HepG2 (cell line): ENCODE data around the gene UNG. TPM values are rescaled to one million over a fixed set of nuclear protein-coding genes. Genes with fewer than 3 reads are reported as not detected.
A peak's percentile ranks its signal among the peaks of the same experiment; 100 is the strongest.

Experiments used
- CHCHD3 ChIP-seq: sonication (generic); formaldehyde crosslinking; IDR thresholded peaks from 2 replicates; pipeline ENCODE4 v1.8.0; 2022; ENCODE audit warnings: mild to moderate bottlenecking, missing genetic modification reagents, moderate library complexity
- CREB1 ChIP-seq, 2 experiments: fragments of 450-650 bp in 1 of 2; IDR thresholded peaks; 2 replicates each; pipeline ENCODE4 v1.6.1; 2016 to 2017; ENCODE audit warnings: control low read depth in 1 of 2, mild to moderate bottlenecking in 1 of 2, missing compliant biosample characterization in 1 of 2, missing genetic modification characterization in 1 of 2
- FLYWCH1 ChIP-seq: sonication (generic); formaldehyde crosslinking; IDR thresholded peaks from 2 replicates; pipeline ENCODE4 v1.8.1; 2023; ENCODE audit warnings: mild to moderate bottlenecking, missing genetic modification reagents
- FOXA3 ChIP-seq: IDR thresholded peaks from 2 replicates; pipeline ENCODE4 v1.6.1; 2016; ENCODE audit warnings: missing genetic modification reagents, missing compliant biosample characterization
- GTF3A ChIP-seq: sonication (generic); formaldehyde crosslinking; conservative IDR thresholded peaks from 2 replicates; pipeline ENCODE4 v1.4.0; 2020; ENCODE audit warnings: mild to moderate bottlenecking, missing genetic modification reagents
- MEIS1 ChIP-seq: sonication (generic); formaldehyde crosslinking; IDR thresholded peaks from 2 replicates; pipeline ENCODE4 v1.9.0; 2021; ENCODE audit warnings: mild to moderate bottlenecking, missing genetic modification reagents, moderate library complexity, borderline replicate concordance
- RXRA ChIP-seq: sonication (generic); formaldehyde crosslinking; IDR thresholded peaks from 2 replicates; pipeline ENCODE4 v1.5.1; 2020; ENCODE audit warnings: missing genetic modification reagents
- ZNF335 ChIP-seq: sonication (generic); formaldehyde crosslinking; IDR thresholded peaks from 2 replicates; pipeline ENCODE4 v1.4.0; 2020; ENCODE audit warnings: missing genetic modification reagents
- ZNF382 ChIP-seq: sonication (generic); formaldehyde crosslinking; IDR thresholded peaks from 2 replicates; pipeline ENCODE4 v1.5.0; 2020; ENCODE audit warnings: missing genetic modification reagents, mild to moderate bottlenecking, borderline replicate concordance
- ZNF383 ChIP-seq: sonication (generic); formaldehyde crosslinking; IDR thresholded peaks from 2 replicates; pipeline ENCODE4 v1.4.0; 2020; ENCODE audit warnings: missing genetic modification reagents, mild to moderate bottlenecking, borderline replicate concordance
- ZNF546 ChIP-seq: sonication (generic); formaldehyde crosslinking; conservative IDR thresholded peaks from 2 replicates; pipeline ENCODE4 v1.8.1; 2023; ENCODE audit warnings: mild to moderate bottlenecking, missing genetic modification reagents
- ZNF556 ChIP-seq: sonication (generic); formaldehyde crosslinking; IDR thresholded peaks from 2 replicates; pipeline ENCODE4 v1.4.0; 2020; ENCODE audit warnings: mild to moderate bottlenecking, missing genetic modification reagents, borderline replicate concordance
- polyA plus RNA-seq, 8 experiments: library from polyadenylated mRNA; depleted of rRNA in 3 of 8; stranded (reverse) in 7 of 8; unstranded in 1 of 8; fragments of >200 nt; fragmentation: Illumina TruSeq in 4 of 8; extraction: Trizol in 4 of 8; gene quantifications; 2 replicates each; pipeline versions ENCODE4 v1.2.1 to v1.2.3, GENCODE V29; 2011 to 2016; ENCODE audit warnings: low read depth in 4 of 8, missing spikeins in 1 of 8, mixed read lengths in 1 of 8; ENCODE audit not compliant: insufficient read depth in 1 of 8
- total RNA-seq, 5 experiments: library from RNA; depleted of rRNA; stranded (reverse); fragments of >200 nt; fragmentation: Illumina TruSeq; extraction: Trizol; gene quantifications; 2 replicates each; pipeline ENCODE4 v1.2.3, GENCODE V29; 2016; ENCODE audit warnings: low read depth in 1 of 5
- TF ChIP-seq, protein P1 (sequence below): sonication (generic); formaldehyde crosslinking; IDR thresholded peaks from 2 replicates; pipeline ENCODE4 v1.4.0; 2020; ENCODE audit warnings: low read depth, mild to moderate bottlenecking, missing genetic modification reagents
- TF ChIP-seq, protein P2 (sequence below): sonication (generic); formaldehyde crosslinking; IDR thresholded peaks from 2 replicates; pipeline ENCODE4 v1.9.0; 2021; ENCODE audit warnings: missing genetic modification reagents, mild to moderate bottlenecking, borderline replicate concordance
- TF ChIP-seq, protein P3 (sequence below): sonication (generic); formaldehyde crosslinking; IDR thresholded peaks from 2 replicates; pipeline ENCODE4 v1.4.0; 2020; ENCODE audit warnings: missing genetic modification reagents, borderline replicate concordance
- TF ChIP-seq, protein P4 (sequence below): sonication (generic); formaldehyde crosslinking; IDR thresholded peaks from 2 replicates; pipeline ENCODE4 v1.8.0; 2022; ENCODE audit warnings: low read depth, missing genetic modification reagents
- TF ChIP-seq, protein P5 (sequence below): sonication (generic); formaldehyde crosslinking; IDR thresholded peaks from 2 replicates; pipeline ENCODE4 v1.8.1; 2023; ENCODE audit warnings: missing genetic modification reagents, inconsistent platforms, borderline replicate concordance

UNG gene
- total and polyA plus RNA-seq, 2 of the 13 experiments (the other 11 are each of a cell fraction or from before 2014, with no cell fraction given), result 23.3 to 114 TPM

DNA sequence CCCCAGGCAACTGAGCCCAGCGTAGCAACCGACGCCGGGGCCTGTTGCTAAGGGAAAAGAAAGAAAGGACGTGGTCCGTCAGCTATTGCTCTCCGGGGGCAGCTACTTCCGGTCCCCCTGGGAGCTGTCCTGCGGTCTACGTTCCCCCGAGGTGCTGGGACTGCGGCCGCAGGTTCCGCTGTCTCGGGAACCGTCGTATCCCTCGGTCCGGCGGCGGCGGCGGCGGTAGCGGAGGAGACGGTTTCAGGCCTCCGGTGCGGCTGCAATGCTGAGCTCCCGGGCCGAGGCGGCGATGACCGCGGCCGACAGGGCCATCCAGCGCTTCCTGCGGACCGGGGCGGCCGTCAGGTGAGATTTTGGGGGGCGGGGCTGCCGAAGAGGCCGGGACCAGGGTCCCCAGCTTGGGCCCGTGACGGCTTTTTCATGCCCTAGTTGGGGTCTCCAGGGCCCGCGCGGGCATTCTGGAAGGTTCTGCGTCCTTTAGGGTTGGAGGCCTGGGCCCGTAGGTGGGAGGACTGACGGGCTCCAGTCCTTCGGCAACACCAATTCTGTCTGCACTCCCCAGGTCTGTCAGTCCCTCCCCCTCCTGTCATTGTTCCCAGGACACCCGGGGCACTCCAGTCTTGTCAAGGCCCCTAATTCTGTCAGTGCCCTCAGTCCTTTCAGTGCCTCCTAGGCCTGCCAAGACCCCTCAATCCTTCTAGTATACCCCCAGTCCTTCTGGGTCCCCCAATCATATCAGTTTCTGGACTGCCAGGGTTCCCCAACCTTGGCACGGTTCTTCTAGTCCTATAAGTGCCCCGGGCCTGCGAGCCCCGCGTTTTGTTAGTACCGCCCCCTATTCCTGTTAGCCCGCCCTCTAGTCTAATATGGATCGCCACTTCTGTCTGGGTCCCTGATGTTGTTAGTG lies 44.7 kb upstream of the UNG start, which contains the start of gene USP30 (continued):
- TF ChIP-seq ZNF556 (CRISPR knock-in tag), result peak; percentile 93; the same call in 1 of the 2 replicates
- TF ChIP-seq ZNF382, result no peak
- peak; percentile 79; the same call in 1 of the 2 replicates for TF ChIP-seq RXRA (CRISPR knock-in tag)
- peak; percentile 35; the same call in 1 of the 2 replicates for TF ChIP-seq CREB1 (IDR thresholded peaks at IDR 0.05)
- no peak for TF ChIP-seq CREB1 (CRISPR knock-in tag; IDR thresholded peaks at IDR 0.05)
- TF ChIP-seq, protein P1, sequence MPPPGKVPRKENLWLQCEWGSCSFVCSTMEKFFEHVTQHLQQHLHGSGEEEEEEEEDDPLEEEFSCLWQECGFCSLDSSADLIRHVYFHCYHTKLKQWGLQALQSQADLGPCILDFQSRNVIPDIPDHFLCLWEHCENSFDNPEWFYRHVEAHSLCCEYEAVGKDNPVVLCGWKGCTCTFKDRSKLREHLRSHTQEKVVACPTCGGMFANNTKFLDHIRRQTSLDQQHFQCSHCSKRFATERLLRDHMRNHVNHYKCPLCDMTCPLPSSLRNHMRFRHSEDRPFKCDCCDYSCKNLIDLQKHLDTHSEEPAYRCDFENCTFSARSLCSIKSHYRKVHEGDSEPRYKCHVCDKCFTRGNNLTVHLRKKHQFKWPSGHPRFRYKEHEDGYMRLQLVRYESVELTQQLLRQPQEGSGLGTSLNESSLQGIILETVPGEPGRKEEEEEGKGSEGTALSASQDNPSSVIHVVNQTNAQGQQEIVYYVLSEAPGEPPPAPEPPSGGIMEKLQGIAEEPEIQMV, result no peak
- peak; percentile 76 for TF ChIP-seq ZNF335 (CRISPR knock-in tag)
- TF ChIP-seq MEIS1 (CRISPR knock-in tag), result no peak
- no peak for TF ChIP-seq FLYWCH1 (CRISPR knock-in tag)
- TF ChIP-seq, protein P2, sequence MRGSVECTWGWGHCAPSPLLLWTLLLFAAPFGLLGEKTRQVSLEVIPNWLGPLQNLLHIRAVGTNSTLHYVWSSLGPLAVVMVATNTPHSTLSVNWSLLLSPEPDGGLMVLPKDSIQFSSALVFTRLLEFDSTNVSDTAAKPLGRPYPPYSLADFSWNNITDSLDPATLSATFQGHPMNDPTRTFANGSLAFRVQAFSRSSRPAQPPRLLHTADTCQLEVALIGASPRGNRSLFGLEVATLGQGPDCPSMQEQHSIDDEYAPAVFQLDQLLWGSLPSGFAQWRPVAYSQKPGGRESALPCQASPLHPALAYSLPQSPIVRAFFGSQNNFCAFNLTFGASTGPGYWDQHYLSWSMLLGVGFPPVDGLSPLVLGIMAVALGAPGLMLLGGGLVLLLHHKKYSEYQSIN (CRISPR knock-in tag), result no peak
- TF ChIP-seq, protein P3, sequence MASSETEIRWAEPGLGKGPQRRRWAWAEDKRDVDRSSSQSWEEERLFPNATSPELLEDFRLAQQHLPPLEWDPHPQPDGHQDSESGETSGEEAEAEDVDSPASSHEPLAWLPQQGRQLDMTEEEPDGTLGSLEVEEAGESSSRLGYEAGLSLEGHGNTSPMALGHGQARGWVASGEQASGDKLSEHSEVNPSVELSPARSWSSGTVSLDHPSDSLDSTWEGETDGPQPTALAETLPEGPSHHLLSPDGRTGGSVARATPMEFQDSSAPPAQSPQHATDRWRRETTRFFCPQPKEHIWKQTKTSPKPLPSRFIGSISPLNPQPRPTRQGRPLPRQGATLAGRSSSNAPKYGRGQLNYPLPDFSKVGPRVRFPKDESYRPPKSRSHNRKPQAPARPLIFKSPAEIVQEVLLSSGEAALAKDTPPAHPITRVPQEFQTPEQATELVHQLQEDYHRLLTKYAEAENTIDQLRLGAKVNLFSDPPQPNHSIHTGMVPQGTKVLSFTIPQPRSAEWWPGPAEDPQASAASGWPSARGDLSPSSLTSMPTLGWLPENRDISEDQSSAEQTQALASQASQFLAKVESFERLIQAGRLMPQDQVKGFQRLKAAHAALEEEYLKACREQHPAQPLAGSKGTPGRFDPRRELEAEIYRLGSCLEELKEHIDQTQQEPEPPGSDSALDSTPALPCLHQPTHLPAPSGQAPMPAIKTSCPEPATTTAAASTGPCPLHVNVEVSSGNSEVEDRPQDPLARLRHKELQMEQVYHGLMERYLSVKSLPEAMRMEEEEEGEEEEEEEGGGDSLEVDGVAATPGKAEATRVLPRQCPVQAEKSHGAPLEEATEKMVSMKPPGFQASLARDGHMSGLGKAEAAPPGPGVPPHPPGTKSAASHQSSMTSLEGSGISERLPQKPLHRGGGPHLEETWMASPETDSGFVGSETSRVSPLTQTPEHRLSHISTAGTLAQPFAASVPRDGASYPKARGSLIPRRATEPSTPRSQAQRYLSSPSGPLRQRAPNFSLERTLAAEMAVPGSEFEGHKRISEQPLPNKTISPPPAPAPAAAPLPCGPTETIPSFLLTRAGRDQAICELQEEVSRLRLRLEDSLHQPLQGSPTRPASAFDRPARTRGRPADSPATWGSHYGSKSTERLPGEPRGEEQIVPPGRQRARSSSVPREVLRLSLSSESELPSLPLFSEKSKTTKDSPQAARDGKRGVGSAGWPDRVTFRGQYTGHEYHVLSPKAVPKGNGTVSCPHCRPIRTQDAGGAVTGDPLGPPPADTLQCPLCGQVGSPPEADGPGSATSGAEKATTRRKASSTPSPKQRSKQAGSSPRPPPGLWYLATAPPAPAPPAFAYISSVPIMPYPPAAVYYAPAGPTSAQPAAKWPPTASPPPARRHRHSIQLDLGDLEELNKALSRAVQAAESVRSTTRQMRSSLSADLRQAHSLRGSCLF, result no peak
- TF ChIP-seq ZNF546, result no peak
- TF ChIP-seq, protein P4, sequence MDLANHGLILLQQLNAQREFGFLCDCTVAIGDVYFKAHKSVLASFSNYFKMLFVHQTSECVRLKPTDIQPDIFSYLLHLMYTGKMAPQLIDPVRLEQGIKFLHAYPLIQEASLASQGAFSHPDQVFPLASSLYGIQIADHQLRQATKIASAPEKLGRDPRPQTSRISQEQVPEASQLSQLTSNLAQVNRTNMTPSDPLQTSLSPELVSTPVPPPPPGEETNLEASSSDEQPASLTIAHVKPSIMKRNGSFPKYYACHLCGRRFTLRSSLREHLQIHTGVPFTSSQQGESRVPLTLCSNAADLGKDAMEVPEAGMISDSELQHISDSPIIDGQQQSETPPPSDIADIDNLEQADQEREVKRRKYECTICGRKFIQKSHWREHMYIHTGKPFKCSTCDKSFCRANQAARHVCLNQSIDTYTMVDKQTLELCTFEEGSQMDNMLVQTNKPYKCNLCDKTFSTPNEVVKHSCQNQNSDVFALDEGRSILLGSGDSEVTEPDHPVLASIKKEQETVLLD (CRISPR knock-in tag), result peak; percentile 92
- TF ChIP-seq CHCHD3 (CRISPR knock-in tag), result no peak
- no peak for TF ChIP-seq GTF3A (CRISPR knock-in tag)
- TF ChIP-seq, protein P5, sequence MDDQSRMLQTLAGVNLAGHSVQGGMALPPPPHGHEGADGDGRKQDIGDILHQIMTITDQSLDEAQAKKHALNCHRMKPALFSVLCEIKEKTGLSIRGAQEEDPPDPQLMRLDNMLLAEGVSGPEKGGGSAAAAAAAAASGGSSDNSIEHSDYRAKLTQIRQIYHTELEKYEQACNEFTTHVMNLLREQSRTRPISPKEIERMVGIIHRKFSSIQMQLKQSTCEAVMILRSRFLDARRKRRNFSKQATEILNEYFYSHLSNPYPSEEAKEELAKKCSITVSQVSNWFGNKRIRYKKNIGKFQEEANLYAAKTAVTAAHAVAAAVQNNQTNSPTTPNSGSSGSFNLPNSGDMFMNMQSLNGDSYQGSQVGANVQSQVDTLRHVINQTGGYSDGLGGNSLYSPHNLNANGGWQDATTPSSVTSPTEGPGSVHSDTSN (CRISPR knock-in tag), result no peak
- TF ChIP-seq FOXA3 (CRISPR knock-in tag), result peak; percentile 68; the same call in 1 of the 2 replicates
- TF ChIP-seq ZNF383 (CRISPR knock-in tag), result no peak
